ENCODE data around the gene PRSS27. TPM values are rescaled to one million over a fixed set of nuclear protein-coding genes. Genes with fewer than 3 reads are reported as not detected.
A peak's percentile ranks its signal among the peaks of the same experiment; 100 is the strongest.

Gene PRSS27
- total RNA-seq (0.85 TPM), polyA plus RNA-seq (2.5 TPM)

DNA sequence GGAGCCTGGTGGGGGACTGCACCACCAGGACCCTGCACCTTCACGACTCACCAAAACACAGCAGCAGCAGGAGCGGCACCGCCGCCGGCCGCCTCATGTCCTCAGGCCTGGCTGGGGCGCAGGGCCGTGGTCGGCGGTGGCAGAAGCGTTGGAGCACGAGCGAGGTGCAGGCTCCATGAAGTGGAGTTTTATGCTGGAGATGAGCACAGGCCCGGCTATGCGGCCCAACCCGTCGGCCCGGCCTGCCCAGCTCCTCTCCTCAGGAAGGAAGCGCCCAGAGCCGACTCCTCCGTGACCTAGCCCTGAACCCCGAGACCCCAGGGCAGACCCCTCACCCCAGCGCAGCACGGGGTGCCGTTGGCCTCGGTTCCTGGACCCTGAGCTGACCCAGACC is at the start of gene PRSS27:
Gene PRSS27, minus strand, starts transcription at position 161 of the 394 bp plus-strand sequence. Its CDS starts 64 bp downstream, at position 97.
- peak within 1 kb of the TSS; percentile 66 for H3K4me3 ChIP-seq (ENCODE audit: low read depth, low read length)
- DNase-seq (ENCODE audit: extremely low spot score) = no peak
- no peaks in the 10 kb centered on the region for H3K4me1 ChIP-seq (ENCODE audit: insufficient read depth)
- no peaks in the 10 kb centered on the region for H3K36me3 ChIP-seq (ENCODE audit: insufficient read depth)
- H3K27ac ChIP-seq (ENCODE audit: low read depth) = no peak within 1 kb of the TSS
- WGBS = 80% methylated on average over 26 of the region's 26 CpGs

DNA sequence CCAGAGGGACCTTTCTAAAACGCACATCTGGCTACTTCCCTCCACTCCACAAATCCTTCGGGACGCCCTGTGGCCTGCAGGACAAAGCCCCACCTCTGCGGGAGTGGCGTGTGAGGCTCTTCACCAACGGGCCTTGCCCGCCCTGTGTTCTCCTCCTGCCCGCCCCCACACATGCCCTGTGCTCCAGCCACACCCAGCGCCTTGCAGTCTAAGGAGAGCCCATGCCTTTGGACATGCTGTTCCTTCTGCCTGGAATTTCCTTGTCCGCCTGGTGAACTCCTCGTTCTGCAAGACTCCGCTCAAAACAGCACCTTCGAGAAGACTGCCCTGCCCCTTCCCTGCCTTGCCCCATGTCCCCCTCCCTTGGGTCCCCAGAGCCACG is 49.6 kb upstream of the PRSS27 start:
- Histone ChIP-seq H3K4me1 (ENCODE audit: insufficient read depth) (no peaks in the 10 kb centered on the region), H3K36me3 (ENCODE audit: insufficient read depth) (peaks cover 8% of the 10 kb centered on the region), H3K4me3 (ENCODE audit: low read depth, low read length) (no peak overlapping the region), H3K27ac (ENCODE audit: low read depth) (no peak overlapping the region)
- 76% methylated on average over 14 of the region's 14 CpGs for WGBS
- DNase-seq (ENCODE audit: extremely low spot score) = no peak

DNA sequence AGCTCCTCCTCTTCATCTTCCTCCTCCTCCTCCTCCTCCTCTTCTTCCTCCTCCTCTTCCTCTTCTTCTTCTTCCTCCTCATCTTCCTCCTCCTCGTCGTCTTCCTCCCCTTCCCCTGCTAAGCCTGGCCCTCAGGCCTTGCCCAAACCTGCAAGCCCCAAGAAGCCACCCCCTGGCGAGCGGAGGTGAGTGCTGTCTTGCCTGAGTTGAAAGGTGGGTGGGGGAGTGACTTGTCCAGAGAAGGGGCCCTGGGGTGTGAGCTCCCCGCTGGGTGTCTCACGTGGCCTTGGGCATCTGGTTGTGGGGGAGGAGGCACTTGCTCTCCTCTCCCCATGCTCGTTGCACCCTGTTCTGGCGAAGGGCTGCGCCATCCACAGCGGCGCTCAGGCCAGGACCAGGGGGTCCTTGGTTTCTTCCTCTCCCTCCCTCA is 49.1 kb upstream of the PRSS27 start:
- no peaks in the 10 kb centered on the region for H3K4me1 ChIP-seq (ENCODE audit: insufficient read depth)

DNA sequence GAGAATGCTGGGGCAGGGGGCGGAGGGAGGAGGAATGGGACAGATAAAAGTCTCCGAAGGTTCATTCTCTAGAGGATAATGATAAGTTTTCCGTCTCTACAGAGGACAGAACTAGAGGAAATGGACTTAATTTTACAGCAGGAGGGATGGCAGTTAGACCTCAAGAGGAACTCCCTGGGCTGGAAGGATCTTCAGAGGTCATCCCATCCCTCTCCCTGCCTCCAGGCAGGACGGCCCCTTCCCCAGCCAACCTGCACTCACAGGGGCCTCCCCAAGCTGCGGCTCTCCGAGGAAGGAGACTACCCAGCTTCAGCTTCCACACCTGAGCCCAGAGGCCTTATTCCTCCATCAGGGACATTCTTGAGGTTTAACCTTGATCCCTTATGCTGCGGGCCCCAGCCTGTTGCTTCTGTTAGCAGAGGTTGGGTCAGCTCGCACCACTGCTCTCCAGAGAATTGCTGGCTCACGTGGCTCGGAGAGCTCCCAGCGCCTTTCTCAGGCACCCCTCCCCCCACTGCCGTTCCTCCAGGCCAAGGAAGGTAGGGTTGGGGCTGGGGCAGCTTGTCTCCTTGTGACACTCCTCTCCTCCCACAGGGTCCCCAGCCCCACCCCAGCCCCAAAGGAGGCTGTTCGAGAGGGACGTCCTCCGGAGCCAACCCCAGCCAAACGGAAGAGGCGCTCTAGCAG is 48.5 kb upstream of the PRSS27 start:
- H3K4me3 ChIP-seq (ENCODE audit: low read depth, low read length) = no peak overlapping the region
- no peaks in the 10 kb centered on the region for H3K4me1 ChIP-seq (ENCODE audit: insufficient read depth)
- no peak overlapping the region for H3K27ac ChIP-seq (ENCODE audit: low read depth)
- peaks cover 8% of the 10 kb centered on the region for H3K36me3 ChIP-seq (ENCODE audit: insufficient read depth)
- 78% methylated on average over 17 of the region's 17 CpGs for WGBS
- no peak for DNase-seq (ENCODE audit: extremely low spot score)

More for the DNA sequence above, 49.1 kb upstream of the PRSS27 start:
- Histone ChIP-seq H3K27ac (ENCODE audit: low read depth) (no peak overlapping the region), H3K36me3 (ENCODE audit: insufficient read depth) (peaks cover 8% of the 10 kb centered on the region), H3K4me3 (ENCODE audit: low read depth, low read length) (no peak overlapping the region)
- WGBS = 83% methylated on average over 11 of the region's 11 CpGs
- DNase-seq (ENCODE audit: extremely low spot score) = no peak

DNA sequence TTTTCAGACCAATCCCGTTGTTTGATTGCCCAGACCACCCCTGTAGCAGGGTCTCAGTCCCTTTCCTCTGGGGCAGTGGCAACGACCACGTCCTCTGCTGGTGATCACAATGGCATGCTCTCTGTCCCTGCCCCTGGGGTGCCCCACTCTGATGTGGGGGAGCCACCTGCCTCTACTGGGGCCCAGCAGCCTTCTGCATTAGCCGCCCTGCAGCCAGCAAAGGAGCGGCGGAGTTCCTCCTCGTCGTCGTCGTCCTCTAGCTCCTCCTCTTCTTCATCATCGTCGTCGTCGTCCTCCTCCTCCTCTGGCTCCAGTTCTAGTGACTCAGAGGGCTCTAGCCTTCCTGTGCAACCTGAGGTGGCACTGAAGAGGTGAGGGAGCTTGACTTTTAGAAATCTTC is 47.9 kb upstream of the PRSS27 start:
- 69% methylated on average over 14 of the region's 14 CpGs for WGBS
- H3K27ac ChIP-seq (ENCODE audit: low read depth) = no peak overlapping the region
- no peaks in the 10 kb centered on the region for H3K4me1 ChIP-seq (ENCODE audit: insufficient read depth)
- DNase-seq (ENCODE audit: extremely low spot score) = no peak
- H3K4me3 ChIP-seq (ENCODE audit: low read depth, low read length) = no peak overlapping the region
- H3K36me3 ChIP-seq (ENCODE audit: insufficient read depth) = peaks cover 11% of the 10 kb centered on the region

DNA sequence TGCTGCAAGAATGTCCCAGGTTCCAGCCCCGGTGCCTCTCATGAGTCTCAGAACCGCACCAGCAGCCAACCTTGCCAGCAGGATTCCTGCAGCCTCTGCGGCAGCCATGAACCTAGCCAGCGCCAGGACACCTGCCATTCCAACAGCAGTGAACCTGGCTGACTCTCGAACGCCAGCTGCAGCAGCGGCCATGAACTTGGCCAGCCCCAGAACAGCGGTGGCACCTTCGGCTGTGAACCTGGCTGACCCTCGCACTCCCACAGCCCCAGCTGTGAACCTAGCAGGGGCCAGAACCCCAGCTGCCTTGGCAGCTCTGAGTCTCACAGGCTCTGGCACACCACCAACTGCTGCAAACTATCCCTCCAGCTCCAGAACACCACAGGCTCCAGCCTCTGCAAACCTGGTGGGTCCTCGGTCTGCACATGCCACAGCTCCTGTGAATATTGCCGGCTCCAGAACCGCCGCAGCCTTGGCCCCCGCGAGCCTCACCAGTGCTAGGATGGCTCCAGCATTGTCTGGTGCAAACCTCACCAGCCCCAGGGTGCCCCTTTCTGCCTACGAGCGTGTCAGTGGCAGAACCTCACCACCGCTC is 47.2 kb upstream of the PRSS27 start:
- Histone ChIP-seq H3K36me3 (ENCODE audit: insufficient read depth) (peaks cover 11% of the 10 kb centered on the region), H3K27ac (ENCODE audit: low read depth) (no peak overlapping the region), H3K4me3 (ENCODE audit: low read depth, low read length) (no peak overlapping the region), H3K4me1 (ENCODE audit: insufficient read depth) (no peaks in the 10 kb centered on the region)
- no peak for DNase-seq (ENCODE audit: extremely low spot score)
- WGBS = 91% methylated on average over 19 of the region's 19 CpGs

DNA sequence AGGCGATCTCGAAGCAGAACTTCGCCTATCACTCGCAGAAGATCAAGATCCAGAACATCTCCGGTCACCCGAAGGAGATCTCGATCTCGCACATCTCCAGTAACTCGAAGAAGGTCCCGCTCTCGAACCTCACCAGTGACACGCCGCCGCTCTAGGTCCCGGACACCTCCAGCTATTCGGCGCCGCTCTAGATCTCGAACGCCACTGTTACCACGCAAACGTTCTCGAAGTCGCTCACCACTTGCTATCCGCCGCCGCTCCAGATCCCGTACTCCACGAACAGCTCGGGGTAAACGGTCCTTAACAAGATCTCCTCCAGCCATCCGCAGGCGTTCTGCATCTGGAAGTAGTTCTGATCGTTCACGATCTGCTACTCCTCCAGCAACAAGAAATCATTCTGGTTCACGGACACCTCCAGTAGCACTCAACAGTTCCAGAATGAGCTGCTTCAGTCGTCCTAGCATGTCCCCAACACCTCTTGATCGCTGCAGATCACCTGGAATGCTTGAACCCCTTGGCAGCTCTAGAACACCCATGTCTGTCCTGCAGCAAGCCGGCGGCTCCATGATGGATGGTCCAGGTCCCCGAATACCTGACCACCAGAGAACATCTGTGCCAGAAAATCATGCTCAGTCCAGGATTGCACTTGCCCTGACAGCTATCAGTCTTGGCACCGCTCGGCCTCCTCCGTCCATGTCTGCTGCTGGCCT is 46.6 kb upstream of the PRSS27 start:
- 97% methylated on average over 44 of the region's 44 CpGs for WGBS
- DNase-seq (ENCODE audit: extremely low spot score) = no peak
- Histone ChIP-seq H3K27ac (ENCODE audit: low read depth) (no peak overlapping the region), H3K36me3 (ENCODE audit: insufficient read depth) (peaks cover 15% of the 10 kb centered on the region), H3K4me1 (ENCODE audit: insufficient read depth) (no peaks in the 10 kb centered on the region), H3K4me3 (ENCODE audit: low read depth, low read length) (no peak overlapping the region)

DNA sequence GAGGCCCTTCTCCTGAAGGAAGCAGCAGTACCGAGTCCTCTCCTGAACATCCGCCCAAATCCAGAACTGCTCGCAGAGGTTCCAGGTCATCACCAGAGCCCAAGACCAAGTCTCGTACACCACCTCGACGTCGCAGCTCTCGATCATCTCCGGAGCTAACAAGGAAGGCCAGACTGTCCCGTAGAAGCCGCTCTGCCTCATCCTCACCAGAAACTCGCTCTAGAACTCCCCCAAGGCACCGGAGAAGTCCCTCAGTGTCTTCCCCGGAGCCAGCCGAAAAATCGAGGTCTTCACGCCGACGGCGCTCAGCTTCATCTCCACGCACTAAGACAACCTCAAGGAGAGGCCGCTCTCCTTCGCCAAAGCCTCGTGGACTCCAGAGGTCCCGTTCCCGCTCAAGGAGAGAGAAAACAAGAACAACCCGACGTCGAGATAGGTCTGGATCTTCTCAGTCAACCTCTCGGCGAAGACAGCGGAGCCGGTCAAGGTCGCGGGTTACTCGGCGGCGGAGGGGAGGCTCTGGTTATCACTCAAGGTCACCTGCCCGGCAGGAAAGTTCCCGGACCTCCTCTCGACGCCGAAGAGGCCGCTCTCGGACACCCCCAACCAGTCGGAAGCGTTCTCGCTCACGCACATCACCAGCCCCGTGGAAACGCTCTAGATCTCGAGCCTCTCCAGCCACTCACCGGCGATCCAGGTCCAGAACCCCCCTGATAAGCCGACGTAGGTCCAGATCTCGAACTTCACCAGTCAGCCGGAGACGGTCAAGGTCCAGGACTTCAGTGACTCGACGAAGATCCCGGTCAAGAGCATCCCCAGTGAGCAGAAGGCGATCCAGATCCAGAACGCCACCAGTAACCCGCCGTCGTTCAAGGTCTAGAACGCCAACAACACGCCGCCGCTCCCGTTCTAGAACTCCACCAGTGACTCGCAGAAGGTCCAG is 45.7 kb upstream of the PRSS27 start:
- DNase-seq (ENCODE audit: extremely low spot score) = no peak
- WGBS = 98% methylated on average over 73 of the region's 73 CpGs
- no peak overlapping the region for H3K4me3 ChIP-seq (ENCODE audit: low read depth, low read length)
- H3K27ac ChIP-seq (ENCODE audit: low read depth) = no peak overlapping the region
- no peaks in the 10 kb centered on the region for H3K4me1 ChIP-seq (ENCODE audit: insufficient read depth)
- peaks cover 17% of the 10 kb centered on the region for H3K36me3 ChIP-seq (ENCODE audit: insufficient read depth)

DNA sequence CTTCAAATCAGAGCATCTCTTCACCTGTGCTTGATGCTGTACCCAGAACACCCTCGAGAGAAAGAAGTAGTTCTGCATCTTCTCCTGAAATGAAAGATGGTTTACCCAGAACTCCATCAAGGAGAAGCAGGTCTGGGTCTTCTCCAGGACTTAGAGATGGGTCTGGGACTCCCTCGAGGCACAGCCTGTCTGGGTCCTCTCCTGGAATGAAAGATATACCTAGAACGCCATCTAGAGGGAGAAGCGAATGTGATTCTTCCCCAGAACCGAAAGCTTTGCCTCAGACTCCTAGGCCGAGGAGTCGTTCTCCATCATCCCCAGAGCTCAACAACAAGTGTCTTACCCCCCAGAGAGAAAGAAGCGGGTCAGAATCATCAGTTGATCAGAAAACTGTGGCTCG is 44.7 kb upstream of the PRSS27 start:
- no peak overlapping the region for H3K4me3 ChIP-seq (ENCODE audit: low read depth, low read length)
- H3K36me3 ChIP-seq (ENCODE audit: insufficient read depth) = peaks cover 19% of the 10 kb centered on the region
- WGBS = 98% methylated on average over 9 of the region's 9 CpGs
- no peak for DNase-seq (ENCODE audit: extremely low spot score)
- no peaks in the 10 kb centered on the region for H3K4me1 ChIP-seq (ENCODE audit: insufficient read depth)
- H3K27ac ChIP-seq (ENCODE audit: low read depth) = no peak overlapping the region

DNA sequence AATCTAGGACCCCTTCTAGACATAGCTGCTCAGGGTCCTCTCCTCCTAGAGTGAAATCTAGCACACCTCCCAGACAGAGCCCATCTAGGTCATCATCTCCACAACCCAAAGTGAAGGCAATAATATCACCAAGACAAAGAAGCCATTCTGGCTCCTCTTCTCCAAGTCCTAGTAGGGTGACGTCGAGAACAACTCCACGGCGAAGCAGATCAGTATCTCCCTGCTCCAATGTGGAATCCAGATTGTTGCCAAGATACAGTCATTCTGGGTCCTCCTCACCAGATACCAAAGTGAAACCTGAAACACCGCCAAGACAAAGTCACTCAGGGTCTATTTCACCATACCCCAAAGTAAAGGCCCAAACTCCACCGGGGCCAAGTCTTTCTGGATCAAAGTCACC is 43.1 kb upstream of the PRSS27 start:
- H3K4me3 ChIP-seq (ENCODE audit: low read depth, low read length) = no peak overlapping the region
- WGBS = 97% methylated on average over 6 of the region's 6 CpGs

DNA sequence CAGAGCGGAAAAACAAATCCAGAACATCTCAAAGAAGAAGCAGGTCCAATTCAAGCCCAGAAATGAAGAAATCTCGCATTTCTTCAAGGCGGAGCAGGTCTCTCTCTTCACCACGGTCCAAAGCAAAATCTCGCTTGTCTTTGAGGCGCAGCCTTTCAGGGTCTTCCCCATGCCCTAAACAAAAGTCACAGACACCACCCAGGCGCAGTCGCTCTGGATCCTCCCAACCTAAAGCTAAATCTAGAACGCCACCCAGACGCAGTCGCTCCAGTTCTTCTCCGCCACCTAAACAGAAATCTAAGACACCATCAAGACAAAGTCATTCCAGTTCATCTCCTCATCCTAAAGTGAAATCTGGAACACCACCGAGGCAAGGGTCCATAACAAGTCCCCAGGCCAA is 42.7 kb upstream of the PRSS27 start:
- H3K27ac ChIP-seq (ENCODE audit: low read depth) = no peak overlapping the region
- H3K4me3 ChIP-seq (ENCODE audit: low read depth, low read length) = no peak overlapping the region
- H3K36me3 ChIP-seq (ENCODE audit: insufficient read depth) = peaks cover 18% of the 10 kb centered on the region
- H3K4me1 ChIP-seq (ENCODE audit: insufficient read depth) = no peaks in the 10 kb centered on the region
- DNase-seq (ENCODE audit: extremely low spot score) = no peak
- 98% methylated on average over 13 of the region's 13 CpGs for WGBS

More for the DNA sequence above, 43.1 kb upstream of the PRSS27 start:
- DNase-seq (ENCODE audit: extremely low spot score) = no peak
- Histone ChIP-seq H3K27ac (ENCODE audit: low read depth) (no peak overlapping the region), H3K36me3 (ENCODE audit: insufficient read depth) (peaks cover 19% of the 10 kb centered on the region), H3K4me1 (ENCODE audit: insufficient read depth) (no peaks in the 10 kb centered on the region)

DNA sequence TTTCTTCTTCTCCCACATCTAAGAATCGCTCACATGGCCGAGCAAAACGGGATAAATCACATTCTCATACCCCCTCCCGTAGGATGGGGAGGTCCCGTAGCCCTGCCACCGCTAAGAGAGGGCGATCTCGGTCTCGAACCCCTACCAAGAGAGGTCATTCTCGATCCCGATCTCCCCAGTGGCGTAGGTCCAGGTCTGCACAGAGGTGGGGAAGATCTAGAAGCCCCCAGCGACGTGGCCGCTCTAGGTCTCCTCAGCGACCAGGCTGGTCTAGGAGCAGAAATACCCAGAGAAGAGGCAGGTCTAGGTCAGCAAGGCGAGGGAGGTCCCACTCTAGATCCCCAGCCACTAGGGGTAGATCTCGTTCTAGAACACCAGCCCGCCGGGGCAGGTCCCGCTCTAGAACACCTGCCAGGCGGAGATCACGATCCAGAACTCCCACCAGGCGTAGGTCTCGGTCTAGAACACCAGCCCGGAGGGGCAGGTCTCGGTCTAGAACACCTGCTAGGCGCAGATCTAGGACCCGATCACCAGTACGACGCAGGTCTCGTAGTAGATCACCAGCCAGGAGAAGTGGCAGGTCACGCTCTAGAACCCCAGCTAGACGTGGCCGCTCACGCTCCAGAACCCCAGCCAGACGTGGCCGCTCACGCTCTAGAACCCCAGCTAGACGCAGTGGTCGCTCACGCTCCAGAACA is 42.0 kb upstream of the PRSS27 start:
- Histone ChIP-seq H3K4me1 (ENCODE audit: insufficient read depth) (no peaks in the 10 kb centered on the region), H3K4me3 (ENCODE audit: low read depth, low read length) (no peak overlapping the region), H3K36me3 (ENCODE audit: insufficient read depth) (peaks cover 18% of the 10 kb centered on the region), H3K27ac (ENCODE audit: low read depth) (no peak overlapping the region)
- no peak for DNase-seq (ENCODE audit: extremely low spot score)
- 99% methylated on average over 42 of the region's 42 CpGs for WGBS

DNA sequence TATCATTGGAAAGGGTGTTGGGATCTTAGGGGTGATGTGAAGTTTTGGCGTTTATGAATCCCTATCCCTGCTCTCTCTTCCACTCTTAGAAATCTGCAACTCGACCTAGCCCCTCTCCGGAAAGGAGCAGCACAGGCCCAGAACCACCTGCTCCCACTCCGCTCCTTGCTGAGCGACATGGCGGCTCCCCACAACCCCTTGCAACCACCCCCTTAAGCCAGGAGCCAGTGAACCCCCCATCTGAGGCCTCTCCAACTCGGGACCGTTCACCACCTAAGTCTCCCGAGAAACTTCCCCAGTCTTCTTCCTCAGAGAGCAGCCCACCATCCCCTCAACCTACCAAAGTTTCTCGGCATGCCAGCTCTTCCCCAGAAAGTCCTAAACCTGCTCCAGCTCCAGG is 41.4 kb upstream of the PRSS27 start:
- Histone ChIP-seq H3K4me1 (ENCODE audit: insufficient read depth) (no peaks in the 10 kb centered on the region), H3K27ac (ENCODE audit: low read depth) (no peak overlapping the region), H3K4me3 (ENCODE audit: low read depth, low read length) (no peak overlapping the region), H3K36me3 (ENCODE audit: insufficient read depth) (peaks cover 18% of the 10 kb centered on the region)
- DNase-seq (ENCODE audit: extremely low spot score) = no peak
- 98% methylated on average over 10 of the region's 10 CpGs for WGBS

All from urinary bladder (tissue), 4 donors.